Activated CD4-positive, alpha-beta T cell treated with anti-CD3 and anti-CD28 coated beads for 36 hours (primary cell): ENCODE measurements around the gene KCNJ14. TPM values are rescaled to one million over a fixed set of nuclear protein-coding genes. Genes with fewer than 3 reads are reported as not detected.

Experiments
- ATAC-seq: fragments of 200-7000 bp; cut with Tn5 transposase; one replicate; pipeline ENCODE4 v1.10.0; 2021; ENCODE audit warnings: mild to moderate bottlenecking, moderate library complexity
- CTCF ChIA-PET: fragments of 350-600 bp; sonication (Branson Sonifier 250); formaldehyde crosslinking; loops from one replicate; lab custom pipeline; 2021; ENCODE audit warnings: antibody characterized with exemption; lab: Charles Lee
- POLR2A ChIA-PET: fragments of 350-600 bp; sonication (Branson Sonifier 250); formaldehyde crosslinking; loops from one replicate; lab custom pipeline; 2021; ENCODE audit warnings: antibody characterized with exemption, inconsistent platforms; lab: Charles Lee
- DNase-seq: peaks from one replicate; pipeline ENCODE4 v3.0.0-alpha.2; 2020
- H3K27ac Mint-ChIP-seq: one replicate; pipeline ENCODE4 v1.8.0; 2021; ENCODE audit warnings: mixed read lengths
- H3K27me3 Mint-ChIP-seq: one replicate; pipeline ENCODE4 v1.8.0; 2021; ENCODE audit warnings: mixed read lengths
- H3K36me3 Mint-ChIP-seq: one replicate; pipeline ENCODE4 v1.8.0; 2021; ENCODE audit warnings: low read depth, mixed read lengths
- H3K4me1 Mint-ChIP-seq: one replicate; pipeline ENCODE4 v1.8.0; 2021; ENCODE audit warnings: mixed read lengths
- H3K4me3 Mint-ChIP-seq: one replicate; pipeline ENCODE4 v1.8.0; 2021; ENCODE audit warnings: mild to moderate bottlenecking, moderate library complexity, mixed read lengths
- H3K9me3 Mint-ChIP-seq: one replicate; pipeline ENCODE4 v1.8.0; 2021; ENCODE audit warnings: low read depth, mixed read lengths
- intact Hi-C, 2 experiments: fragments of 100-400 bp; cut with DNase I in 1 of 2; cut with micrococcal nuclease in 1 of 2; formaldehyde crosslinking; loops; one replicate each; pipeline versions ENCODE4 v1.14.2 to v1.15.1; 2022 to 2024; cut with DNase I, micrococcal nuclease
- total RNA-seq, 2 experiments: library from RNA; stranded (reverse); gene quantifications; one replicate each; pipeline ENCODE4 v1.2.3, GENCODE V29; 2021

KCNJ14 gene
- total RNA-seq, 2 experiments from 2014 or later = 0.86 to 1.1 TPM

- H3K9me3 Mint-ChIP-seq = no peaks in the 10 kb centered on the region
- intact Hi-C loops = loop anchor here in 1 of 2 experiments (10.0 kb wide), 2 partner anchors 104 to 466 kb away; partner anchors contain the start of genes FTL, GRIN2D and KDELR1
- peaks cover 3% of the 10 kb centered on the region for H3K36me3 Mint-ChIP-seq
- H3K4me3 Mint-ChIP-seq = no peak overlapping the region
- no peak overlapping the region for H3K27ac Mint-ChIP-seq
- DNase-seq = no peak
- ATAC-seq = no peak
- H3K4me1 Mint-ChIP-seq = peaks cover 21% of the 10 kb centered on the region
- ChIA-PET CTCF (no interaction called here), POLR2A (no interaction called here)
- H3K27me3 Mint-ChIP-seq = peaks cover 30% of the 10 kb centered on the region
These were observed 43.4 kb downstream of the KCNJ14 start for GRCh38 chr19:48498595-48499311.

- H3K27ac Mint-ChIP-seq = no peak overlapping the region
- no peak for ATAC-seq
- CTCF ChIA-PET = no interaction called here
- DNase-seq = no peak
- intact Hi-C loops = loop anchor here in 1 of 2 experiments (10.0 kb wide), 2 partner anchors 105 to 465 kb away; partner anchors contain the start of genes FTL, GRIN2D and KDELR1
- H3K27me3 Mint-ChIP-seq = peaks cover 26% of the 10 kb centered on the region
- POLR2A ChIA-PET = no interaction called here
- H3K4me3 Mint-ChIP-seq = no peak overlapping the region
- H3K4me1 Mint-ChIP-seq = peaks cover 18% of the 10 kb centered on the region
- peaks cover 3% of the 10 kb centered on the region for H3K36me3 Mint-ChIP-seq
- no peaks in the 10 kb centered on the region for H3K9me3 Mint-ChIP-seq
These were observed 44.1 kb downstream of the KCNJ14 start for GRCh38 chr19:48499316-48500090.

GRCh38 chr19:48500830-48501493 lies 45.6 kb downstream of the KCNJ14 start:
- no peak for DNase-seq
- Mint-ChIP-seq H3K27ac (no peak overlapping the region), H3K27me3 (peaks cover 16% of the 10 kb centered on the region), H3K4me1 (peaks cover 18% of the 10 kb centered on the region), H3K4me3 (peak overlapping the region; percentile 45), H3K9me3 (no peaks in the 10 kb centered on the region), H3K36me3 (peaks cover 3% of the 10 kb centered on the region)
- CTCF ChIA-PET = interaction anchor here (1.0 kb wide), 1 partner anchor 11 kb away, joined by 5 read pairs; no protein-coding TSS in a partner anchor
- POLR2A ChIA-PET = no interaction called here
- no peak for ATAC-seq
- intact Hi-C loops = loop anchor here in 1 of 2 experiments (1.0 kb wide), 1 partner anchor 8 kb away; no protein-coding TSS in a partner anchor

- Mint-ChIP-seq H3K27ac (peak overlapping the region; percentile 44), H3K36me3 (peaks cover 3% of the 10 kb centered on the region), H3K4me1 (peaks cover 18% of the 10 kb centered on the region), H3K9me3 (no peaks in the 10 kb centered on the region), H3K27me3 (peaks cover 16% of the 10 kb centered on the region), H3K4me3 (peak overlapping the region; percentile 45)
- POLR2A ChIA-PET = interaction anchor here (0.6 kb wide), 1 partner anchor 112 kb away, joined by 4 read pairs; no protein-coding TSS in a partner anchor
- ATAC-seq (peak; percentile 76), DNase-seq (peak; percentile 86)
- intact Hi-C loops = loop anchor here (1.0 to 2.0 kb wide), 2 partner anchors 8 to 33 kb away; partner anchors contain the start of gene CYTH2 (in 1 of the 2)
- CTCF ChIA-PET = interaction anchor here (0.8 to 1.0 kb wide), 2 partner anchors 12 to 83 kb away, joined by 3 to 6 read pairs; no protein-coding TSS in a partner anchor
These were observed 46.3 kb downstream of the KCNJ14 start for GRCh38 chr19:48501494-48502349.

- H3K27ac Mint-ChIP-seq = no peak overlapping the region
- ChIA-PET CTCF (interaction anchor here (0.5 to 1.0 kb wide), 3 partner anchors 12 to 82 kb away, joined by 3 to 6 read pairs (median 5); no protein-coding TSS in a partner anchor), POLR2A (interaction anchor here (0.6 to 0.8 kb wide), 2 partner anchors 112 to 113 kb away, joined by 3 to 4 read pairs; partner anchors contain the start of gene FAM83E)
- intact Hi-C loops = loop anchor here (1.0 to 2.0 kb wide), 2 partner anchors 9 to 34 kb away; partner anchors contain the start of gene CYTH2 (in 1 of the 2)
- H3K36me3 Mint-ChIP-seq = peaks cover 3% of the 10 kb centered on the region
- DNase-seq (no peak), ATAC-seq (no peak)
- no peak overlapping the region for H3K4me3 Mint-ChIP-seq
- no peaks in the 10 kb centered on the region for H3K9me3 Mint-ChIP-seq
- peaks cover 18% of the 10 kb centered on the region for H3K4me1 Mint-ChIP-seq
- peaks cover 12% of the 10 kb centered on the region for H3K27me3 Mint-ChIP-seq
These were observed 47.1 kb downstream of the KCNJ14 start for GRCh38 chr19:48502350-48503018.

- intact Hi-C loops = loop anchor here (1.0 kb wide), 3 partner anchors 78 to 102 kb away; no protein-coding TSS in a partner anchor
- no peaks in the 10 kb centered on the region for H3K9me3 Mint-ChIP-seq
- CTCF ChIA-PET = interaction anchor here (0.6 to 6.4 kb wide), 15 partner anchors 10 to 444 kb away, joined by 3 to 60 read pairs (median 4); no protein-coding TSS in a partner anchor
- H3K27ac Mint-ChIP-seq = no peak overlapping the region
- DNase-seq (no peak), ATAC-seq (peak; percentile 8)
- H3K36me3 Mint-ChIP-seq = peaks cover 5% of the 10 kb centered on the region
- H3K4me1 Mint-ChIP-seq = peaks cover 16% of the 10 kb centered on the region
- H3K27me3 Mint-ChIP-seq = no peaks in the 10 kb centered on the region
- POLR2A ChIA-PET = interaction anchor here (0.6 to 1.8 kb wide), 3 partner anchors 13 to 78 kb away, joined by 3 to 13 read pairs (median 7); no protein-coding TSS in a partner anchor
- no peak overlapping the region for H3K4me3 Mint-ChIP-seq
These were observed 50.9 kb downstream of the KCNJ14 start for GRCh38 chr19:48506138-48506733.

GRCh38 chr19:48507911-48508439 lies 52.6 kb downstream of the KCNJ14 start:
- ATAC-seq = no peak
- Mint-ChIP-seq H3K27ac (no peak overlapping the region), H3K27me3 (no peaks in the 10 kb centered on the region), H3K4me3 (no peak overlapping the region), H3K36me3 (peaks cover 5% of the 10 kb centered on the region), H3K4me1 (peaks cover 7% of the 10 kb centered on the region), H3K9me3 (no peaks in the 10 kb centered on the region)
- POLR2A ChIA-PET = no interaction called here
- CTCF ChIA-PET = interaction anchor here (0.6 to 6.4 kb wide), 8 partner anchors 15 to 101 kb away, joined by 3 to 60 read pairs (median 5); no protein-coding TSS in a partner anchor
- intact Hi-C loops = no loop called here
- DNase-seq = no peak

- DNase-seq = no peak
- intact Hi-C loops = no loop called here
- Mint-ChIP-seq H3K4me1 (peaks cover 7% of the 10 kb centered on the region), H3K27me3 (no peaks in the 10 kb centered on the region), H3K9me3 (no peaks in the 10 kb centered on the region), H3K4me3 (no peak overlapping the region), H3K36me3 (peaks cover 5% of the 10 kb centered on the region), H3K27ac (no peak overlapping the region)
- no peak for ATAC-seq
- ChIA-PET CTCF (interaction anchor here (0.6 to 6.4 kb wide), 5 partner anchors 17 to 100 kb away, joined by 4 to 60 read pairs (median 8); no protein-coding TSS in a partner anchor), POLR2A (no interaction called here)
These were observed 53.5 kb downstream of the KCNJ14 start for GRCh38 chr19:48508729-48509411.
